GM18511 (cell line): Measurements from ENCODE around the gene SH3BP5L.

Source experiments
- ATAC-seq: cut with Tn5 transposase; IDR thresholded peaks from one replicate; pipeline ENCODE4 v1.9.1; 2021; ENCODE audit warnings: mild to moderate bottlenecking, moderate library complexity; ENCODE audit not compliant: unreplicated experiment

Gene SH3BP5L

DNA sequence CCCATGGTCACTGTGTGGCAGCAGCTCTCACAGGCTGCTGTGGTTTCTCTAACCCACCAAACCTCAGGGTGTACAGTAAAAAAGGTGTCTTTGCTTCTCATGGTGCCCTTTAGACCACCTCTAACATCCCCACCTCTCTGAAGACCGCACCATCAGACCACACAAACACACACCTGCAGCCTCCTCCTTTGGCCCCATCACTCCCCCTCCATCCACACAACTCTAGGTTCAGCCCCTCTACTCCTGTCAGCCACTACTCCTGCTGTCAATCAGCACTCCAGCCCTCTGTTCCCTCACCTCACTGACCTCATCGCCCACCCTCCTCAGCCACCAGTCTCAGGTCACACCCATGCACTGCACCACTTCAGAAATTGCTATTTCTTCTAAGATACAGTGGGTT, 25.7 kb upstream of the SH3BP5L start:
- ATAC-seq = no peak

DNA sequence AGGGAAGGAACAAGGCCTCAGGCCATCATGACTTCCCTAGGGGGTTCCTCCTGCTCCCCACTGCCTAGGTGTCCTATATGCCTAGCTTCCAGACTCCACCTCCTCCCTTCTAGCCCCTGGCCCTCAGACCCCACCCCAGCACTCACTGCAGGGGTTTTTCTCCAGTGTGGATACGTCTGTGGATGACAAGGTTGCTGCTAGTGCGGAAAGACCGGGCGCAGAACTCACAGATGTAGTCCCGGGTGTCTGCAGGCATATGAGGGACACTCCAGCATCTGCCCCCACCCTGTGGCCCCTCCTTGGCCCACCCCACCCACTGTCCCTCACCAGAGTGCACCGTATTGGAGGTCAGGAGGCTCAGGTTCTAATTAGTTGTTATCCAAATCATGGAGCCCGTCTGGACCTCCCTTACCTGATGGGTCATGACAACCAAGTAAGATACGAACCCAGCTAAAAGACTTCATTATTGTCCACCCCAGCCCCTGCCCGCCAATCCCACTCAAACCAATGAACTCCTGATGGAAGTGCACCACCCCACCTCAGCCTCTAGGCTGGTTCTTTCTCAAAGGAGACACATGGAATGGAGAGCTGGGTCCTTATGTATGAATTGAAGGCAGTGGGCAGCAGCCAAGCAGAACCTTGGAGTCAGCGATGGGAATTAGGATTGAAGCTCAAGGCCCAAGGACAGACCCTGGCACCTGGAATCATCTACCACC, 25.0 kb upstream of the SH3BP5L start:
- ATAC-seq = no peak

DNA sequence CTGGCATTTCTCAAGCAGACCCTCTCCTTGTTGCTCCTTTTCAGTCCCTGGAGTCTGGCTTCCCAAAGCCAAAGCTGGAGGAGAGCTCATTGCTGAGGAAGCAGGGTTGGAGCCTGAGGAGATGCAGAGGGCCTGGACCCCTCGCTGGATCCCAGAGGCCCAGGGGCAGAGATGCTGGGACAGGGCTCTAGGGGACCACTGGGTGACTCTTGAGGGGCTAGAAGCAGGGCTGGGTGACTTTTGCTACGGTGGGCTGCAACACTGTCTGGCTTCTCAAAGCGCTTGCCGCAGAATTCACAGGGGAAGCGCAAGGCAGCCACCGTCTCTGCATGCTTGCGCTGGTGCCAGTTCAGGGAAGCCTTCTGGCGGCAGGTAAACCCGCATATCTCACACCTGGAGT, 24.4 kb upstream of the SH3BP5L start:
- ATAC-seq = no peak

DNA sequence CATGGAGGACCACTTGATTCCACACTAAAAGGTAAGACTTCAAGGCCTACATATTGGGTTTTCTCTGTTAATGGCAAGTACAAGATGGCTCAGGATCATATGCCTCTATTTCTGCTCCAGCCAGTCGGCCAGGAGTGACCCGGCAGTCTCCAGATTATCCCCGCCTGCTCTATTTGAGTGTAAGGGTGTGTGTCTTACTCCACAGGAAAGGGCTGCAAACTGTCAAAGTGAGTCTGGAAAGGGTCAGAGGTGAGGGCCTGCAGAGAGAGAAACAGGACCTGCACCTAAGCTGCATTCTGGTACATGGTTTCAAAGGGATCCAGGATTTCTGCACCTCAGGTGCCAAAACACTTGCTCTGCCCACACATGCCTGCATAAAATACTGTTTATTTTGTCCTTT, 23.9 kb upstream of the SH3BP5L start:
- ATAC-seq = no peak

DNA sequence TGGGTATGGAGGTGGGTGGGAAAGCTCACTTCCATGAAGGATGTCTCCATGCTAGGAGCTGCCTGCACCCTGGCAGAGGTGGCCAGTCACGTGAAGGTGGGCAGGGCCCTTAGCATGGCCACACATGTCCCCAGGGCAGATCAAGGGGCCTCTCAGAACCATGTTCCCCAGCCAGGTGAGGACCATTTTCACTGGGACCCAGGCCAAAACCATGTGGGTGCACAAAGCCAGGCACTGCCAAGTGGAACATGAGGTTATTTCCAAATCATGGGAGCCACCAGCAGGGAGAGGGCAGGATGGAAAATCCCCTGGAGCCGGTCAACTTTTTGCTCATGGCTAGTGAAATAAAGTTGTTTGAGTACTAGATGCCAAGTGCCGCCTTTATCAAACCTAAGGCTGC, 23.4 kb upstream of the SH3BP5L start:
- ATAC-seq = no peak

DNA sequence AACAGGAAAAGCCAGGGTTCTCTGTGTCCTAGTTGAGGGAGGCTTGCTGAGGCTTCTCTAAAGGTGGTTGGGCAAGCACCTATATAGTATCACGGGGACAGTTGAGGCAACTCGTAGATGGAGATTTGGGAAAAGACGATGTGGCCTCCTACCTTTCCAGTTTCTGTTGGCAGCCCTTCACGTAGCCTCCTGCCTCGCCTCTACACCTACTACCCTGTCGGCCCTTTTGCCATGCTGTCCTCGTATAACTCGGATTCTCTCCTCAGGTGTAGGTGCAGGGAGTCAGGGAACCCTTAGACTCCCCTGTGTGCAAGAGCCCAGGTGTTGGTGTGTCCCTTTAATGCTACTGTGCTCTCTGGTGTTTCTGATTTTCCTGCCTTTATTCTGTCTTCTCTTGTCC, 22.9 kb upstream of the SH3BP5L start:
- ATAC-seq = no peak

DNA sequence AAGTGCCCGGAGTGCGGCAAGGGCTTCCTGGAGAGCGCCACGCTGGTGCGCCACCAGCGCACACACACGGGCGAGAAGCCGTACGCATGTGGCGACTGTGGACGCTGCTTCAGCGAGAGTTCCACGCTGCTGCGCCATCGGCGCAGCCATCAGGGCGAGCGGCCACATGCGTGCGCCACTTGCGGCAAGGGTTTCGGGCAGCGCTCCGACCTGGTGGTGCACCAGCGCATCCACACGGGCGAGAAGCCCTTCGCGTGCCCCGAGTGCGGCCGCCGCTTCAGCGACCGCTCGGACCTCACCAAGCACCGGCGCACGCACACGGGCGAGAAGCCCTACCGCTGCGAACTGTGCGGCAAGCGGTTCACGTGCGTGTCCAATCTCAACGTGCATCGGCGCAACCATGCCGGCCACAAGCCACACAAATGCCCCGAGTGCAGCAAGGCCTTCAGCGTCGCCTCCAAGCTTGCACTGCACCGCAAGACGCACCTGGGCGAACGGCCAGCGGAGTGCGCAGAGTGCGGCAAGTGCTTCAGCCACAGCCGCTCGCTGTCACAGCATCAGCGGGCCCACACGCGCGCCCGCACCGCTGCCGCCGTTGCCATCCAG, 22.3 kb upstream of the SH3BP5L start:
- no peak for ATAC-seq

DNA sequence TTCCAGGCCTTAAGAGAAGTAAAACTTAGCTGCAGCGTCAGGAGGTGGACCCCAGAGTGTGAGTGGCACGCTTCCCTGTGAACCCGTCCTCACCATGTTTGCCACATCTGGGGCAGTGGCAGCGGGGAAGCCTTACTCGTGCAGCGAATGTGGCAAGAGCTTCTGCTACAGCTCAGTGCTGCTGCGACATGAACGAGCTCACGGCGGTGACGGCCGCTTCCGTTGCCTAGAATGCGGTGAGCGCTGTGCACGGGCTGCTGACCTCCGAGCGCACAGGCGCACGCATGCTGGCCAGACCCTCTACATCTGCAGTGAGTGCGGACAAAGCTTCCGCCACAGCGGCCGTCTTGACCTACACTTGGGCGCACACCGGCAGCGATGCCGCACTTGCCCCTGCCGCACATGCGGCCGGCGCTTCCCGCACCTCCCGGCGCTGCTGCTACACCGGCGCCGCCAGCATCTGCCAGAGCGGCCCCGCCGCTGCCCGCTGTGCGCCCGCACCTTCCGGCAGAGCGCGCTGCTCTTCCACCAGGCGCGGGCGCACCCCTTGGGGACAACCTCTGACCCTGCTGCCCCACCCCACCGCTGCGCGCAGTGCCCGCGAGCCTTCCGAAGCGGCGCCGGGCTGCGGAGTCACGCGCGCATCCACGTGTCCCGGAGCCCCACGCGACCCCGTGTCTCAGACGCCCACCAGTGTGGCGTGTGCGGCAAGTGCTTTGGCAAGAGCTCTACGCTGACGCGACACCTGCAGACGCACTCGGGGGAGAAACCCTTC, 21.7 kb upstream of the SH3BP5L start:
- no peak for ATAC-seq

DNA sequence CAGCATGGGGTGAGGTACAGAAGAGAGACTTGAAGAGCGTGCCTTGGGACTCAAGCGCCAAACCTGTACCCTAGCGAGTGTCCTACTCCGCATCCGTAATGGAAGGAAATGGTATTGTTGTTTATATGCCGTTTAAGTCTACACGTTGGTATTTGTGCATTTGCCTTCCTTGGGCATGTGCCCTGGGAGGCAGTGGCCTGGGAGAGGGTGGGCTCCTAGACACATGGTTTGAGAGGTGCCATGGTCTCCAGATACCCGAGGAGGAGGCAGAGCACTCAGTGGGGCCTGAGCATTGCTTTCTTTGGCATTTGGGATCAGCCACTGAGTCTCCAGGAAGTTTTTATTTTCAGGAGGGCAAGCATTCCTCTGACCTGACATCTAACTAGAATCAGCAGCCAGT, 18.8 kb upstream of the SH3BP5L start:
- no peak for ATAC-seq

DNA sequence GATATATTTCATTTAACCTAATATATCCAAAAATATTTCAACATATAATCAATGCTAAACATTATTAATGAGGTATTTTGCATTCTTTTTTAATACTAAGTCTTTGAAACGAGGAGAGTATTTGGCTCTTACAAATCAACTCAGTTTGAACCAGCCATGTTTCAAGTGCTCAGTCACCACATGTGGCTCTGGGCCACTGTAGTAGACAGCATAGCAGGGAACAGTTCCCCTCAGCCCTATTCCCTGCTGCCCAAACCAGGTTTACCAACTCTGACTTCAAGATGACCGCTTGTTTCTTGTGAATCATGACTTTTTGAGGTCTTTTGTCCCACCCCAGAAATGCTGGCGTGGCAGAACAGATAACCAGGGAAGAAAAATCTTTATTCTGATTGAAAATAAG, 18.0 kb upstream of the SH3BP5L start:
- ATAC-seq = no peak

DNA sequence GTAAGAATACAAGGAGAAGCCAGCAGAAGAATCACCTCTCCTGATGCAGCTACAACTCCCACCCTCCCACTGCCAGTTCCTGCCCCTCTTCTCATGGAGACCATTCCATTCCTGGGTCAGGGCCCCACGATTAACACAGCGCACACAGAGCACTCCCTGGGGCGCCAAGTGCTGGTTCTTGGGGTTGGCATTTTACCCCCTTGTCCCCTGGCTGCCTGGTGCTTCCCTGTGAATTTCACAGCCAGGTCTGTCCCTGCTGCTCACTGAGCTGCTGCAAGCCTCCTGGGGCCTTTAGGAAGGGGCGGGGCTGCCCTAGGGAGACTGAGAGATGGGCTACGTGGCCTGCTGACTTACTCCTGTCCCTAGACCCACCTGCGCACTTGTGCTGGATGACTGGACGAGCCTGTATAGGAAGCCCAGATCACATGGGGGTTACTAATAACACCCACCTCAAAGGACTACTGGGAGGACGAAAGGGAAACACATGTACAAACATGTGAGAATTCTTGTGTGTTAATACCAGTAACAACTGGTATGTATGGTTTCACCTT, 17.1 kb upstream of the SH3BP5L start:
- ATAC-seq = no peak

DNA sequence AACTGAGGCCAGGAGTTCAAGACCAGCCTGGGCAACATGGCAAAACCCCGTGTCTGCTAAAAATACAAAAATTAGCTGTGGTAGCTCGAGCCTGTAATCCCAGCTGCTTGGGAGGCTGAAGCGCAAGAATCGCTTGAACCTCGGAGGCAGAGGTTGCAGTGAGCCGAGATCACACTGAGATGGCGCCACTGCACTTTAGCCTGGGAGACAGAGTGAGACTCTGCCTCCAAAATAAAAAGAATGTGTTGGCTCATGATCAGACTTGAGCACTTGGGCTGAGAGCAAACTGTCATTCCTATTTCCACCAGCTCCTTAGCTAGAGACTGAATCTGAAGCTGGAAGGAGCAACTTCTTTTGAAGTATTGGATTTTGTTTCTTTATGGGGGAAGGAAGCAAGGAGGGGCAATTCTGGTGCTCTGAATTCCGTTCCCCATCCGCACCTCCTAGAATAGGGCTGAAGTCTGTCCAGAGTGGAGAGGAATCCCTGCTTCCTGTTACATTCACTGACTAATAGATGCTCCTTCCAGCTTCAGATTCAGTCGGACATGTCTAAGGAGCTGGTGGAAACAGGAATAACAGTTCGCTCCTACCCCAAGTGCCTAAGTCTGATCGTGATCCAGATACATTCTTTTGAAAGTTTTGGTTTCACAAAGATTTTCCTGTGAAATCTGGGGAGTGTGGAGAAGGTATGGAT, 16.1 kb upstream of the SH3BP5L start:
- ATAC-seq = no peak

DNA sequence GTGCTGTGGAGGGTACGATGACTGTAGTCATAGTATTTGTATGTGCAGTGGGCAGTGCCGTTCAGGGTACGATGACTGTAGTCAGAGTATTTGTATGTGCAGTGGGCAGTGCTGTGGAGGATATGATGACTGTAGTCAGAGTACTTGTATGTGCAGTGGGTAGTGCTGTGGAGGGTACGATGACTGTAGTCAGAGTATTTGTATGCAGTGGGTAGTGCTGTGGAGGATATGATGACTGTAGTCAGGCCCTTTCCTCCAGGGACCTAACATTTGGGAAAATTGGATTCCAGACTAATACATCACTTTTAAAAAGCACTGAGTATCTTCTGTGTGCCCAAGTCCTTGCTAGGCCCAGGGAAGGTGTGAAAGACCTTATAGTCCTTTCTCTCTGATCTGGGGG, 15.2 kb upstream of the SH3BP5L start:
- no peak for ATAC-seq

DNA sequence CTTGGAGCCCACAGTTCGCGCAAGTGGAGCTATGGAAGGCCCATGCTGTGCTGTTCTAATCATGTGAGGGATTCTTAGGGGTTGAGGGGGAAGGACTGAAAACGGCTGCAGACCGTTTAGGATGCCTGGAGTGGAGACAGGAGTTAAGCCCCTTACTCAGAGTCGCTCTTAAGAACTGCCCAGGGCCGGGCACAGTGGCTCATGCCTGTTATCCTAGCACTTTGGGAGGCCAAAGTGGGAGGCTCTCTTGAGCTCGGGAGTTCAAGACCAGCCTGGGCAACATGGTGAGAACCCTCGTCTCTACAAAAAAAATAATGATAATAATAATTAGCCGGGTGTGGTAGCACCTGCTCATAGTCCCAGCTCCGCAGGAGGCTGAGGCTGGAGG, 13.4 kb upstream of the SH3BP5L start:
- ATAC-seq = no peak

DNA sequence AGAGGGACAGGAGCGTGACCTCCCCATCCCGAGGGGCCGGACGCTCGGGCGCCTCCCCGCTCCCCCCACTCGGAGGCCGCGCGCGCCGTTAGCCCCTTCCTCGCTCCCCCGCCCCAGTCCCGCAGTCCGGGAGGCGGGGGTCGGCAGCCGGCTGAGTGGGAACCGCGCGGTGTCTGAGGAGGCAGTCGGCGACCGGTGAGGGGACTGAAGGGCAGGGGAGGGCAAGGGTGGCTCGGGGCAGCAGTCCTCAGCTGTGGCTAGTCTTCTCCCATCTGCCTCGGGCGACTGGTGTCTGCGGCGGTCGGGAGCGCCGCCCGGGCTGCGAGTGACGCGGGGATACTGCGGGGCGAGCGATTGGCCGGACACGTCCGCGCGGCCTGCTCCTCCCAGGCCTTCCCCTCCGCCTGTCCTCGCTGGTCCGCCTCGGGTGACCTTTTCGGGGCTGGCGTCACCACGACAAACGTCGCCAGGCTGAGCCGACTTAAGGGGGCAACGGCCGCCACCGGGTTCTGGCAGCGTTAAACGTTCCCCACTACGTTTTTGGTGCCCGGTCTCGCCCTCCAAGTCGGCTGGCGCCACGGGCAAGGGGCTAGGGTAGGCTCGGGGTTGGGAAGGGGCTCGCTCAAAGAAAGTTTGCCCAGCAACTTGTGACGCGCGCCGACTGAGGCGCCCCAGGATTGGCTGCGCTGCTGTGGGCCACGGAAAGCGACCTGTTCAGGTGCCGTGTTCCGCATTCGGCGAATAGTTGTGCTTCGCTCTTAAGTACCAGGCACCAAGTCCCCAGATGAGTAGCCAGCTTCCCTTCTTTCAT, 12.8 kb upstream of the SH3BP5L start:
- ATAC-seq = peak; percentile 75

DNA sequence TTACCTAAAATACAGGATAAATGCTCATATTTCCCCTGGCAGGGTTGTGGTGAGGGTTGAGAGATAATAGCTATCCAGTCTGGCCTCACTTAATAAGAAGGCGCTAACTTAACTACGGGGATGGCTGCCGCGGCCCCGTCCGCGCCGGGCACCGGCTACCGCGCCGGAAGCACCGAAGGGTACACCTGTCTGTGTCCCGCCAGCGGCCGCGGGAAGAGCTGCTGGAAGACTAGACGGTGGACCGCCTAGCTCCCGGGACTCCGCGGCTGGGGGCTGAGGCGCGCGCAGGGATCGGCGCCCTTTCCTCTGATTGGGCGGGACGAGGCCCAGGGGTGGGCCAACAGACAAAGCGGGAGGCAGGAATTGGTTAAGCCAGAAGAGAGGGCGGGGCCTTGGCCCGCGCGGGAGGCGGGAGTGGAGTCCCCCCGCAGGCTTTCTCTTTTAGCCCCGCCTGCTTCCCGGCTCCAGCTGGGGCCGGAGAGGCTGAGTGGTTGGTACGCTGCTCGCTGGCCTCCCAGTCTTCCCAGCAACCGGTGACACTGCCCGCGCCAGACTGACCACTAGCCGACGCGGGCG, 12.2 kb upstream of the SH3BP5L start, which contains the start of gene ZNF672:
Gene ZNF672, plus strand, starts transcription at position 444 of the 576 bp plus-strand sequence. CDS start 9,051 bp downstream, outside the sequence.
- ATAC-seq = peak; percentile 78

DNA sequence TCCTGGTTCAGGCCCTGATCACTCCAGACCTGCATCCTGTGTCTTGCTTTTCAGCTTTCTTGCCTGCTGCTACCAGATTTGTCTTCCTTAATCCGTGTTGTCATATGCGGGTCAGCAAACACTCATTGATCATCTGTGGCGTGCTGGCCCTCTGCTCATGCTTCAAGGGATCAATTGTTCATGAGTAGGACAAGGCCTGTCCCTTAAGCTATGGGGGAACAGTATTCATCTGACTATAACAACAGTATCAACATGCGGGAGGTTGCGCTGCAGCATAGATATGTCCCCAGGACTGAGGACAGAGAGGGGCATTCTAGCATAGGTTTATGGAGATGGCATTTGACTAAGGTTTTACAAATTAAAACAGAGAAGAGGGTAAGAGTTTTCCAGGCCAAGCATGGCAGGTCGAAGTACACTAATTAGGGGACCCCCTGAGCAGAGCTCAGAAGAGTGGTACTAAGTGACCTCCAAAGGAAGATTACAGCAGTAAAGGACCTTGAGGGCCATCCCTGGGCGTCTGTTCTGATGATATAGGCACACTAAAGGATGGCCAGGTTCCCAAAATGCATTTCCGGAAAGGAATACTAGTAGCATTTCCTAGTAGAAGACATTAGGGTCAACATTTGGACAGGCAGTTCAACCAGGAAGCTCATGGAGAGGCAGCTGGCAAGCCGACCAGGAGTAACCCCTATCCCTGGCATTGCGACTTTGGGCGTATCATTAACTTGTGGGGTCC, 11.5 kb upstream of the SH3BP5L start:
- ATAC-seq = no peak

DNA sequence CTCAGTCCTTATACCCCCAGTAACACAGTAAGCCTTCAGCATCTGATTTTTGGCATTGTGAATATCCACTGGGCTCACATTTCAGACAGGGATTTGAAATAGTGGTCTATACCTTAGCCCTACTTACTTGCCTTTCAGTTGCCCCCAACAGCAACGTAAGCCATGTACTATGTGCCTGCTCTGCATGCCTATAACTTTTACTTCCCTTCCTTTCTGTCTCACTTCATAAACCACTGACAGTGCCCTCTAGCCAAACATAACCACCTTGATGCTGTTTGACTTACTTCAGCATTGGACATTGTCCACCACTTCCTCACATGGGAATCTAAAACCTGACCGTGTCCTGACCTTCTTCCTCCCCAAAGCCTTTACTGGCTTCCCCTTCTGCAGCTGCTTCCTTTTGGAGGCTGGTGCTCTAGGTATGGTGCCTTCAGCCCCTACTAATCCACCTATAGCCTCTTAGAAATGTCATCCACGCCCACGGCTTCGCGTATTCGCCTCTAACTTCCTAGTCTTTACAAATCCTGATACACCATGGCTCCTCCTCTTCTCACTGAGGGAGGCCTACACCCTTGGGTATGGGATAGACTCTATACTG, 8.7 kb upstream of the SH3BP5L start:
- no peak for ATAC-seq

DNA sequence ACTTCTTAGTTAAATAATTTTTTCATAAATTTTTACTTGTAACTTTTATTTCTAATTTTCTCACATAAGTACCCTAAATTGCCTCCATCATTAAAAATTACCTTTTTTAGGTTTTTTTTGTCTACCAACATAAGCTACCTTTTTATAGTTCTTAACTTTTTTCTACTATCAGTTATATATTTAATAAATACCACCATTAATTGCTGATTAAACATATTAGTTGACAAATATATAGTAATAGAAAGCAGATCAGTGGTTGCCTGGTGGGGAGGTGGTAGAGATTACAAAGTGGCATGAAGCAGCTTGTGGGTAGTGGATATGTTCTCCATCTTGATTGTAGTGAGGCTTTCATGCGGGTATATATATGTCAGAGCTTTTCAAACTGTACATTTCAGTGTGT, 6.1 kb upstream of the SH3BP5L start:
- ATAC-seq = no peak
